ENCODE data around the gene MRRF.
A peak's percentile ranks its signal among the peaks of the same experiment; 100 is the strongest.

Gene MRRF

GRCh38 chr9:122228568-122229484 lies 35.9 kb upstream of the MRRF start, which contains the start of gene LHX6:
TSS of gene LHX6 (minus strand) at chr9:122228957. CDS start at chr9:122228740, 217 bp downstream.
- no peak for TF ChIP-seq CTCF (IDR thresholded peaks at IDR 0.05; ENCODE audit: low read depth, low read length, missing control alignments)
- in situ Hi-C loops (cut with HindIII; ENCODE audit: low sequenced_read_pairs): loop anchor here (25.0 kb wide), 1 partner anchor 108 kb away; no protein-coding TSS in a partner anchor
- no peak for DNase-seq (ENCODE audit: low read depth)
- H3K4me3 ChIP-seq (ENCODE audit: low read depth, low read length): peak within 1 kb of the TSS; percentile 15

- in situ Hi-C loops (cut with HindIII; ENCODE audit: low sequenced_read_pairs): loop anchor here (25.0 kb wide), 1 partner anchor 108 kb away; no protein-coding TSS in a partner anchor
- TF ChIP-seq CTCF (IDR thresholded peaks at IDR 0.05; ENCODE audit: low read depth, low read length, missing control alignments): no peak
- no peak for DNase-seq (ENCODE audit: low read depth)
- no peak overlapping the region for H3K4me3 ChIP-seq (ENCODE audit: low read depth, low read length)
Observed at GRCh38 chr9:122229485-122229837, 35.2 kb upstream of the MRRF start.

GRCh38 chr9:122232796-122233306 lies 31.8 kb upstream of the MRRF start:
- no peak for DNase-seq (ENCODE audit: low read depth)
- TF ChIP-seq CTCF (IDR thresholded peaks at IDR 0.05; ENCODE audit: low read depth, low read length, missing control alignments): no peak
- in situ Hi-C loops (cut with HindIII; ENCODE audit: low sequenced_read_pairs): loop anchor here (25.0 kb wide), 1 partner anchor 104 kb away; no protein-coding TSS in a partner anchor
- no peak overlapping the region for H3K4me3 ChIP-seq (ENCODE audit: low read depth, low read length)

- H3K4me3 ChIP-seq (ENCODE audit: low read depth, low read length): no peak overlapping the region
- TF ChIP-seq CTCF (IDR thresholded peaks at IDR 0.05; ENCODE audit: low read depth, low read length, missing control alignments): no peak
- in situ Hi-C loops (cut with HindIII; ENCODE audit: low sequenced_read_pairs): loop anchor here (25.0 kb wide), 1 partner anchor 103 kb away; no protein-coding TSS in a partner anchor
- DNase-seq (ENCODE audit: low read depth): no peak
Observed at GRCh38 chr9:122234022-122234748, 30.5 kb upstream of the MRRF start.

GRCh38 chr9:122236681-122237080 lies 28.0 kb upstream of the MRRF start:
- H3K4me3 ChIP-seq (ENCODE audit: low read depth, low read length): no peak overlapping the region
- no peak for DNase-seq (ENCODE audit: low read depth)
- in situ Hi-C loops (cut with HindIII; ENCODE audit: low sequenced_read_pairs): loop anchor here (25.0 kb wide), 1 partner anchor 101 kb away; no protein-coding TSS in a partner anchor
- TF ChIP-seq CTCF (IDR thresholded peaks at IDR 0.05; ENCODE audit: low read depth, low read length, missing control alignments): no peak

GRCh38 chr9:122239722-122240121 lies 25.0 kb upstream of the MRRF start:
- no peak for TF ChIP-seq CTCF (IDR thresholded peaks at IDR 0.05; ENCODE audit: low read depth, low read length, missing control alignments)
- DNase-seq (ENCODE audit: low read depth): no peak
- H3K4me3 ChIP-seq (ENCODE audit: low read depth, low read length): no peak overlapping the region
- in situ Hi-C loops (cut with HindIII; ENCODE audit: low sequenced_read_pairs): loop anchor here (25.0 kb wide), 1 partner anchor 98 kb away; no protein-coding TSS in a partner anchor
